Hepatocyte (in vitro differentiated cells): ENCODE data around the gene ALOXE3. TPM values are rescaled to one million over a fixed set of nuclear protein-coding genes. Genes with fewer than 3 reads are reported as not detected.

ENCODE experiments used
- DNase-seq: peaks from one replicate; pipeline ENCODE4 v3.0.0-alpha.2; 2016; ENCODE audit warnings: low spot score
- H2AFZ ChIP-seq: fragments of 200-600 bp; sonication (generic); 2 replicates; pipeline ENCODE4 v1.6.0; 2016; ENCODE audit warnings: antibody characterized with exemption, mild to moderate bottlenecking
- H3K27ac ChIP-seq: fragments of 200-600 bp; sonication (generic); 2 replicates; pipeline ENCODE4 v1.5.1; 2016; ENCODE audit warnings: mild to moderate bottlenecking
- H3K27me3 ChIP-seq: fragments of 200-600 bp; sonication (generic); 2 replicates; pipeline ENCODE4 v1.6.1; 2016
- H3K36me3 ChIP-seq: fragments of 200-600 bp; sonication (generic); replicated peaks from 2 replicates; pipeline ENCODE4 v1.5.1; 2016; ENCODE audit warnings: low read depth; ENCODE audit not compliant: insufficient read depth
- H3K4me1 ChIP-seq: fragments of 200-600 bp; sonication (generic); 2 replicates; pipeline ENCODE4 v1.5.1; 2016; ENCODE audit warnings: mild to moderate bottlenecking, moderate library complexity; ENCODE audit not compliant: insufficient read depth
- H3K4me2 ChIP-seq: fragments of 200-600 bp; sonication (generic); 2 replicates; pipeline ENCODE4 v1.6.0; 2016
- H3K4me3 ChIP-seq: fragments of 200-600 bp; sonication (generic); 2 replicates; pipeline ENCODE4 v1.5.1; 2016; ENCODE audit warnings: mild to moderate bottlenecking
- H3K79me2 ChIP-seq: fragments of 200-600 bp; sonication (generic); 2 replicates; pipeline ENCODE4 v1.6.0; 2017; ENCODE audit warnings: mild to moderate bottlenecking
- H3K9me2 ChIP-seq: fragments of 200-600 bp; sonication (generic); replicated peaks from 2 replicates; pipeline ENCODE4 v1.6.0; 2017; ENCODE audit warnings: mild to moderate bottlenecking; ENCODE audit not compliant: insufficient read depth
- H3K9me3 ChIP-seq: fragments of 200-600 bp; sonication (generic); 2 replicates; pipeline ENCODE4 v1.5.1; 2016; ENCODE audit warnings: low read depth, mild to moderate bottlenecking
- H4K20me1 ChIP-seq: fragments of 200-600 bp; sonication (generic); 2 replicates; pipeline ENCODE4 v1.6.0; 2016; ENCODE audit warnings: mild to moderate bottlenecking; ENCODE audit not compliant: insufficient read depth, poor library complexity, severe bottlenecking
- EZH2 ChIP-seq: fragments of 200-600 bp; sonication (generic); IDR thresholded peaks from 2 replicates; pipeline ENCODE4 v1.6.1; 2016; ENCODE audit warnings: antibody characterized with exemption, mild to moderate bottlenecking, borderline replicate concordance
- EZH2phosphoT487 ChIP-seq: fragments of 200-600 bp; sonication (generic); IDR thresholded peaks from one replicate; pipeline ENCODE4 v1.6.1; 2018; ENCODE audit warnings: antibody characterized with exemption, mild to moderate bottlenecking, low read depth, moderate library complexity; ENCODE audit not compliant: unreplicated experiment, severe bottlenecking
- WGBS: methylation state at CpG from one replicate; pipeline ENCODE4 v1.1.6; 2016; ENCODE audit warnings: low lambda C conversion rate; ENCODE audit errors: missing lambda C conversion rate; 5-methylcytosine and 5-hydroxymethylcytosine counted together
- polyA plus RNA-seq: library from polyadenylated mRNA; unstranded; fragments of >200 nt; fragmentation: Nextera tagmentation; extraction: Ambion mirVana; gene quantifications from 2 replicates; pipeline ENCODE4 v1.2.1, GENCODE V29; 2016
- total RNA-seq: library from RNA; depleted of rRNA; stranded (reverse); fragments of >200 nt; gene quantifications from 2 replicates; pipeline ENCODE4 v1.2.3, GENCODE V29; 2014
- TF ChIP-seq, protein P1 (sequence below): fragments of 200-600 bp; sonication (generic); IDR thresholded peaks from 2 replicates; pipeline ENCODE4 v1.5.1; 2016; ENCODE audit warnings: antibody characterized with exemption, mild to moderate bottlenecking; ENCODE audit not compliant: poor library complexity

The ALOXE3 gene
- total and polyA plus RNA-seq, 2 experiments from 2014 or later = 0.77 to 1.5 TPM

DNA sequence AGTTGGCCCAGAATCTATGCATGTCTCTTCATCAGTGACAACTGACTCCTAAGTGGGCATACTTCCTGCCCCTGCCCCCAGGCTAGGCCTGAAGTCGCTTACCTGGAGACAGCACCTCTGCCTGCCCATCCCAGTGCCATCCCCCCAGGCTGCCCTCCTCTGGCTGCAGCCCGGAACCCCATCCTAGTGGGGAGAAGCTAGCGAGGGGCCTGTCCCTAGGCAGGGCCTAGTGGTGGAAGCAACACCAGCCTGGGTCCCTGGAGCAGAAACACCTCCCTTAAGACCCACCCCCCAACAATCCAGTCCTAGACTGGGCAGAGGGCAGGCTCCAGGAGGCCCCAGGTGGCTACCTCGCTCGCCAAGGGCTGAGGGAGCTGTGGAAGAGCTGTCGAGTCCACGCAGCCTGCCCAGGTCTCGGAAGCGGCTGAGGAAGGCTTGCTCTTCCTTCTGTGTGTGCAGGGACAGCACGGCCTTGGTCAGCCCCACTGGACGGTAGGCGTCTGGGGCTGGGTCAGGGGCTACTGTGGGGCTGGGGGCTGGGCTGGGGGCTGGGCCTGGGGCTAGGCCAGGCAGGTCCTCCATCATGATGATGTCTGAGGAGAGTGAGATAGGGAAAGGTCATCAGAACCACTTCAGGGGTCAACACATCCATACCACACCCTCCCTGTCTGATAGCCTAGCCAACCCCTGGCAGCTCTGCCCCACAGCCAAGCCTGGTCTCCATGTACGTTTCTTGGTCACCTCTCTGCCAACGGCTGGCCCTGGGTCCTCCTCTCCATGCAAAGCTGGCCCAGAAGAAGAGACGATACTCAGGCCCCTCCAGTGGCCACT lies 26.3 kb upstream of the ALOXE3 start:
- H3K4me1 ChIP-seq = peaks cover 4% of the 10 kb centered on the region
- H3K79me2 ChIP-seq = peaks cover 11% of the 10 kb centered on the region
- H3K9me2 ChIP-seq = no peaks in the 10 kb centered on the region
- no peak for DNase-seq
- no peak overlapping the region for H2AFZ ChIP-seq
- H3K9me3 ChIP-seq = no peaks in the 10 kb centered on the region
- H3K4me3 ChIP-seq = no peak overlapping the region
- H3K27me3 ChIP-seq = no peaks in the 10 kb centered on the region
- WGBS = 95% methylated on average over 15 of the region's 15 CpGs
- peaks cover 64% of the 10 kb centered on the region for H4K20me1 ChIP-seq
- no peak overlapping the region for H3K4me2 ChIP-seq
- TF ChIP-seq, protein P1, sequence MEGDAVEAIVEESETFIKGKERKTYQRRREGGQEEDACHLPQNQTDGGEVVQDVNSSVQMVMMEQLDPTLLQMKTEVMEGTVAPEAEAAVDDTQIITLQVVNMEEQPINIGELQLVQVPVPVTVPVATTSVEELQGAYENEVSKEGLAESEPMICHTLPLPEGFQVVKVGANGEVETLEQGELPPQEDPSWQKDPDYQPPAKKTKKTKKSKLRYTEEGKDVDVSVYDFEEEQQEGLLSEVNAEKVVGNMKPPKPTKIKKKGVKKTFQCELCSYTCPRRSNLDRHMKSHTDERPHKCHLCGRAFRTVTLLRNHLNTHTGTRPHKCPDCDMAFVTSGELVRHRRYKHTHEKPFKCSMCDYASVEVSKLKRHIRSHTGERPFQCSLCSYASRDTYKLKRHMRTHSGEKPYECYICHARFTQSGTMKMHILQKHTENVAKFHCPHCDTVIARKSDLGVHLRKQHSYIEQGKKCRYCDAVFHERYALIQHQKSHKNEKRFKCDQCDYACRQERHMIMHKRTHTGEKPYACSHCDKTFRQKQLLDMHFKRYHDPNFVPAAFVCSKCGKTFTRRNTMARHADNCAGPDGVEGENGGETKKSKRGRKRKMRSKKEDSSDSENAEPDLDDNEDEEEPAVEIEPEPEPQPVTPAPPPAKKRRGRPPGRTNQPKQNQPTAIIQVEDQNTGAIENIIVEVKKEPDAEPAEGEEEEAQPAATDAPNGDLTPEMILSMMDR = no peak
- TF ChIP-seq EZH2 = no peak
- no peak for TF ChIP-seq EZH2phosphoT487
- H3K36me3 ChIP-seq = no peaks in the 10 kb centered on the region
- H3K27ac ChIP-seq = no peak overlapping the region

DNA sequence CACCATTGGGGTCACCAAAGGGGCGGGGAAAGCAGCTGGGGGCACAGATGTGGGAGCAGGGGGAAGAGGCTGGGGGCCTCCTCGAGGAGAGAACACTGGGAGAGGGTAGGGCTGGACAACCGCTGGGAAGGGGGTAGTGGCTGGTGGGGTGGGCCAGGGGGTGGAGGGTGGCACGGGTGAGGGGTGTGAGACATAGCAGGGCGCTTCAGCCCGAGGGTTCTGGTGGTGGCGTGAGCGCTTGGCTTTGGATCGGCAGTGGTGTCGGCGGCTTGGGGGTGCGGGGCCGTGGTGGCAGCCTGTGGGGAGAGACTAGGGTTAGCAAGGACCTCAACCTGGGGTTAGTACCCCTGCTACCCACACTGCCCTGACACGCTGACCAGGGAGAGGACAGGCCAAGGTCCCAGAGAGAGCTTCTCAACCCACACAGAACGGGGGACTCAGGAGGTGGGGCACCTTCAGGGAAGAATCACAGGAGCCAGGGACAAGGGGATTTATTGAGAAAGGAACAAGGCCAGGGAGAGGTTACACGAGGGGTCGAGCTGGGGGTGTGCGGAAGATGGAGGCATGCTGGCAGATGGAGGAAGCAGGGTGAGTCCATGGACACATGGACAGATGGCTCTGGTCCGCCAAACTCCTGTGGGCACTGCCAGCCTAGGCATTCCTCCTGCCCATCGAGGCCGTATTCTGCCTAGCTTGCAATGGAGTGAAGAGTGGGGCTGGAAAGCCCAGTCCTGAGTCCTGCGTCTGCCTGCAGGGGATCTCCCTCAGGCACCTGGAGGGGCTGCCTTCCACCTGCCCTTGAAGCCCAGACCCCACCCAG lies 25.5 kb upstream of the ALOXE3 start:
- 98% methylated on average over 11 of the region's 22 CpGs for WGBS
- H3K9me2 ChIP-seq = no peaks in the 10 kb centered on the region
- H3K79me2 ChIP-seq = peaks cover 6% of the 10 kb centered on the region
- H3K9me3 ChIP-seq = no peaks in the 10 kb centered on the region
- H3K4me2 ChIP-seq = no peak overlapping the region
- no peak overlapping the region for H2AFZ ChIP-seq
- no peaks in the 10 kb centered on the region for H3K27me3 ChIP-seq
- TF ChIP-seq EZH2 = no peak
- peaks cover 59% of the 10 kb centered on the region for H4K20me1 ChIP-seq
- no peaks in the 10 kb centered on the region for H3K36me3 ChIP-seq
- H3K4me3 ChIP-seq = no peak overlapping the region
- no peak overlapping the region for H3K27ac ChIP-seq
- DNase-seq = no peak
- H3K4me1 ChIP-seq = peaks cover 5% of the 10 kb centered on the region

DNA sequence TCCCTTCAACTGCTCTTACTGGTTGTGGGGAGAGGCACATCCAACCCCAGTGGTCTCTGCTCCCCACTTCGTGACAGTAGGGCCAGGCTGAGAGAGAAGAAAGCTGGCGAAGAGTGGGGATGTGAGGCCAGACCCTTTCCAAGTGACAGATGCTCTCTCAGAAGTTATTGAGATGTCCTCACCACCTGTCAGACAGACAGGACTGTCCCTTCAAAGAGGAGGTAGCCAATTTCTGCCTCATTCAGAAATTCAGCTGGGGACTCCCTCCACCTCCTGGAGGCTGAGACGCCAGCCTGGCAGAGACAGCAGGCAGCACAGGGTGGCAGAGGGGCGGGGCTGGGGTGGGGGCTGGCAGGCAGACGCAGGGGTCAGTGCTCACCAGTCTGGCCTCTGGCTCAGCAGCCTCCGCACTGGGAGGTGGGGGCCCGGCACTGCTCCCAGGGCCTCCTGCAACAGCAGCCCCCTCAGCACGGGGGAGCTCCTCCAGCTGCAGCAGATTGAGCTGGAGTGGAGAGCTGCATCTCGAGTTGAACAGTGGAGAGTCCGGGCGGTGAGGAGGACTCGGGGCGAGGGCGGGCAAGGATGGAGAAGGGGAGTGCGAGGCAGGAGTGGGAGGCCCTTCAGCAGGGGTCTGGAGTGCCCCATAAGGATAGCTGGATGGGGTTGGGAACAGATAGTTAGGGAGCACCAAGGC lies 24.7 kb upstream of the ALOXE3 start:
- H3K36me3 ChIP-seq = no peaks in the 10 kb centered on the region
- H3K79me2 ChIP-seq = no peaks in the 10 kb centered on the region
- H3K9me2 ChIP-seq = no peaks in the 10 kb centered on the region
- 95% methylated on average over 15 of the region's 15 CpGs for WGBS
- H3K9me3 ChIP-seq = no peaks in the 10 kb centered on the region
- no peak overlapping the region for H2AFZ ChIP-seq
- H4K20me1 ChIP-seq = peaks cover 52% of the 10 kb centered on the region
- TF ChIP-seq, protein P1 = no peak
- TF ChIP-seq EZH2 = no peak
- TF ChIP-seq EZH2phosphoT487 = no peak
- no peak overlapping the region for H3K4me2 ChIP-seq
- no peak overlapping the region for H3K27ac ChIP-seq
- peaks cover 5% of the 10 kb centered on the region for H3K4me1 ChIP-seq
- no peaks in the 10 kb centered on the region for H3K27me3 ChIP-seq
- H3K4me3 ChIP-seq = no peak overlapping the region
- no peak for DNase-seq
